BLaER1 (cell line): ENCODE measurements around the gene FBP1.

Experiments
- H3K27ac ChIP-seq: shearing (Covaris generic); formaldehyde crosslinking; 2 replicates; pipeline ENCODE4 v1.8.1; 2022
- H3K27me3 ChIP-seq: shearing (Covaris generic); formaldehyde crosslinking; 2 replicates; pipeline ENCODE4 v1.8.1; 2022
- H3K36me3 ChIP-seq: shearing (Covaris generic); formaldehyde crosslinking; 2 replicates; pipeline ENCODE4 v1.8.1; 2022
- H3K4me1 ChIP-seq: shearing (Covaris generic); formaldehyde crosslinking; 2 replicates; pipeline ENCODE4 v1.8.1; 2022
- H3K4me2 ChIP-seq: shearing (Covaris generic); formaldehyde crosslinking; 2 replicates; pipeline ENCODE4 v1.8.1; 2022
- H3K4me3 ChIP-seq: shearing (Covaris generic); formaldehyde crosslinking; 2 replicates; pipeline ENCODE4 v1.8.1; 2022
- H3K9ac ChIP-seq: shearing (Covaris generic); formaldehyde crosslinking; 2 replicates; pipeline ENCODE4 v1.8.1; 2022
- H3K9me3 ChIP-seq: shearing (Covaris generic); formaldehyde crosslinking; 2 replicates; pipeline ENCODE4 v1.8.1; 2022
- H4K20me1 ChIP-seq: shearing (Covaris generic); formaldehyde crosslinking; 2 replicates; pipeline ENCODE4 v1.8.1; 2022
- Cebpa-rat ChIP-seq: shearing (Covaris generic); IDR thresholded peaks from 2 replicates; pipeline ENCODE4 v1.8.1; 2022

FBP1 gene

DNA sequence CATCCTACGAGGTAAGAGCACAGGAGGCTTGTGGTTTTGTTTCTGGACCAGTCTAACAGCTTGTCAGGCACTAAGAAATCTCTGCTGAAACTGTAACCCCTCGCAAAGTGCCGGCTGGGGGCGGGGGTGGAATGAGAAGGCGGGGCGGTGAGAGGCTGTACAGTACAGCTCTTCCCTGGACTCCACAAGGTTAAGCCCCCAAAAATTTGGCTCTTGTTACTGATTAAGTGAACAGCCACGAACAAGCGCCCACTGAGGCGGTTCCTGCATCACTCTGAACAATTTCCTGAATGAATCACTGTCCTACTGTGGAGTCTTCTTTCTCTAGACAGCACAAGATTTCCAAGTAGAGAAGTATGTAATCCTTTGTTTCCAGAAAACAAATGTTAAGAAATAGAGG, 52.5 kb downstream of the FBP1 start:
- Histone ChIP-seq H4K20me1 (no peaks in the 10 kb centered on the region), H3K4me1 (peaks cover 19% of the 10 kb centered on the region), H3K9me3 (no peaks in the 10 kb centered on the region), H3K27ac (no peak overlapping the region), H3K9ac (no peak overlapping the region), H3K4me3 (no peak overlapping the region), H3K27me3 (no peaks in the 10 kb centered on the region), H3K36me3 (no peaks in the 10 kb centered on the region), H3K4me2 (peak overlapping the region; percentile 17; the same call in 1 of the 2 replicates)
- no peak for TF ChIP-seq Cebpa-rat

DNA sequence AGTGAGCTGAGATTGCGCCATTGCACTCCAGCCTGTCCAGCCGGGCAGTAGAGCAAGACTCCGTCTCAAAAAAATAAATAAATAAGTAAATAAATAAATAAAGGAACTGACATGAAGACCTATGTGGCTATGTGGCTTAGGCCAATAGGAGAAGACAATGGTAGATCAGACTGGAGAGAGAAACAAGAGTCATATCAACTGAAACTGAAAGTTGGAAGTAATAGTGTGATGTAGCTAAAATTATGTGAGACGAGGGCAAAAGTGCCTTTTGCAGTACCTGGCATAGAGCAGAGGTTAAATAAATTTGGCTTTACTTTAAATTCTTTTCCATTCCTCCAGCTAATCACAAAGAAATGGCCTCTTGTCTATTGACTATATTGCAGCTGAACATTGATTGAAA, 53.0 kb downstream of the FBP1 start:
- TF ChIP-seq Cebpa-rat = no peak
- Histone ChIP-seq H3K36me3 (no peaks in the 10 kb centered on the region), H3K27me3 (no peaks in the 10 kb centered on the region), H4K20me1 (no peaks in the 10 kb centered on the region), H3K4me2 (peak overlapping the region; percentile 17; the same call in 1 of the 2 replicates), H3K4me3 (no peak overlapping the region), H3K4me1 (peaks cover 19% of the 10 kb centered on the region), H3K9ac (no peak overlapping the region), H3K27ac (no peak overlapping the region), H3K9me3 (no peaks in the 10 kb centered on the region)

DNA sequence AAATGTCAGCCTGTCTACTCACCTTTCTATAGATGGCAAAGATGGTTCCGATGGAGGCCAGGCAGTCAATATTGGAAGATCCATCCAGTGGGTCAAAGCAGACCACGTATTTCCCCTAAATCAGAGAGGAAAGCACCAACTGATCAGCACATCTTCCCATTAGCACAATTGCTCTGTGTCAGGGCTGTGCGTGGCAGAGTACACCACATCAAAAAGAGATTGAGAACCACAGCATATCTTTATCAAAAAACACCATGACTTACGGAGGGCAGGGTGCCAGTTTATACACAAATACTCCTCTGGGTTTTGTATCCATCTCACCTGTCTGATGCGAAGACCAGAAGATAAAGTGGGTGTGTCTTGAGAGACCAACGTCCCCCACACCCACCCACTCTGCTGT, 54.8 kb downstream of the FBP1 start:
- no peak overlapping the region for H3K4me3 ChIP-seq
- TF ChIP-seq Cebpa-rat = no peak
- no peaks in the 10 kb centered on the region for H3K27me3 ChIP-seq
- peaks cover 19% of the 10 kb centered on the region for H3K4me1 ChIP-seq
- no peaks in the 10 kb centered on the region for H3K9me3 ChIP-seq
- no peak overlapping the region for H3K27ac ChIP-seq
- no peaks in the 10 kb centered on the region for H3K36me3 ChIP-seq
- 0 out of 2 replicates have a peak overlapping the region, but pooled peaks have one; percentile 1 for H3K4me2 ChIP-seq
- no peaks in the 10 kb centered on the region for H4K20me1 ChIP-seq
- no peak overlapping the region for H3K9ac ChIP-seq

DNA sequence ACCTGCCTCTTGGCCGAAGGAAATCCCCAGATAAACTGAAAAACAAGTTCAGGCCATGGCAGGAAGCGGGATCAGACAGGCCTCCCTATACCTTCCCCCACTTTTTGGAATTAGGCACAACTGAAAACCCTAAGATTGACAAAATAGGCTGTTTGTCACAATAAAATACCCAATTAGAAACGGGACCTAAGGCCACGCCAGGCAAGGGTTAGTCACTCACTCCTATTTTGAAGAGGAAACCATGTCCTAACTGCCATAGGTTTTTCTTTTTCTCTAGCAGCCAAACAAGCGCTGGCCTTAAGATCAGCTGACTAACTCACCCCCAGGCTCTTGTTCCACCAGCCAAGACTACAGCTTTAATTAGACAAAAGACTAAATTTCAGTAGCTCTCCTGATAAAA, 57.6 kb downstream of the FBP1 start:
- TF ChIP-seq Cebpa-rat = no peak
- Histone ChIP-seq H3K4me1 (peaks cover 18% of the 10 kb centered on the region), H3K4me3 (no peak overlapping the region), H3K27me3 (no peaks in the 10 kb centered on the region), H3K9ac (no peak overlapping the region), H3K9me3 (no peaks in the 10 kb centered on the region), H3K36me3 (no peaks in the 10 kb centered on the region), H3K4me2 (no peak overlapping the region), H3K27ac (no peak overlapping the region), H4K20me1 (no peaks in the 10 kb centered on the region)

DNA sequence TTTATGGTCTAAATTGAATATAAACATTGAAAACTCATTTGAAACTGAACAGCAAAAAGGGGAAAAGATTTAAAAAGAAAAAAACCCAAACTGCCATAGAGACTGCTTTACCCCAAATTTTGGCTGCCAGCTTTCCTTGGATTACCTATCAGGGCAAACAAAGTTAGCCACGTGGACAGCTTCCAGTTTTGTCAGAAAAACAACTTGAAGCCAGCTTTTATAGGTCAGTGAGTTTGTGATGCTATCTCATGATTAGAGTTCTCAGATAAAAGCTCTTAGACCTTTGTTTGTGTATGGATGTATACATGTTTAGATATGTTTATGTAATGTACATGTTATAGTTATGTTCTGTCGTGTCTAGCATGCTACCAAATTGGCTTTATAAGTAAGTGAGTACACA, 61.7 kb downstream of the FBP1 start:
- H3K9me3 ChIP-seq = no peaks in the 10 kb centered on the region
- no peak overlapping the region for H3K9ac ChIP-seq
- no peaks in the 10 kb centered on the region for H4K20me1 ChIP-seq
- TF ChIP-seq Cebpa-rat = no peak
- no peak overlapping the region for H3K4me2 ChIP-seq
- no peak overlapping the region for H3K4me3 ChIP-seq
- peaks cover 14% of the 10 kb centered on the region for H3K4me1 ChIP-seq
- H3K27ac ChIP-seq = no peak overlapping the region
- H3K36me3 ChIP-seq = no peaks in the 10 kb centered on the region
- H3K27me3 ChIP-seq = no peaks in the 10 kb centered on the region

DNA sequence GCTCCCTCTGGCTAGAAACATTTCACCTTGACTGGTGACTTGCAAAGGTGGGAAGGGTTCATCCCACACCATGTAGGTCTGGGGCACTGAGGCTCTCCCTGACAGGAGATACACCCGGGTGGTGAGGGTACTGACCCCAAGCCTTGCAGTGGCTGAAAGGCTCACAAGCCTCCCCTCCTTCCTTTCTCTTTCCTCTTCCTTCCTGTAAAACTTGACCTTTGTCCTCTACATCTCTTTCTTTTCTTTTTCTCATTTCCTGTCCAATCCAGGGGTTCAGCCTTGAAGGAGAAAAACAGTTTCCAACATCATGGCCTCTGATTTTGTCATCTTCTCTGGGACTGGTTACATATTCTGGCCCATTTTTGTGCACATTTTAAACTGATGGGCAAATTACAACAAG, 62.3 kb downstream of the FBP1 start:
- no peak overlapping the region for H3K27ac ChIP-seq
- H3K9ac ChIP-seq = no peak overlapping the region
- no peaks in the 10 kb centered on the region for H3K27me3 ChIP-seq
- no peaks in the 10 kb centered on the region for H3K9me3 ChIP-seq
- TF ChIP-seq Cebpa-rat = no peak
- H3K4me1 ChIP-seq = peaks cover 14% of the 10 kb centered on the region
- no peak overlapping the region for H3K4me2 ChIP-seq
- no peaks in the 10 kb centered on the region for H4K20me1 ChIP-seq
- H3K4me3 ChIP-seq = no peak overlapping the region
- H3K36me3 ChIP-seq = no peaks in the 10 kb centered on the region

DNA sequence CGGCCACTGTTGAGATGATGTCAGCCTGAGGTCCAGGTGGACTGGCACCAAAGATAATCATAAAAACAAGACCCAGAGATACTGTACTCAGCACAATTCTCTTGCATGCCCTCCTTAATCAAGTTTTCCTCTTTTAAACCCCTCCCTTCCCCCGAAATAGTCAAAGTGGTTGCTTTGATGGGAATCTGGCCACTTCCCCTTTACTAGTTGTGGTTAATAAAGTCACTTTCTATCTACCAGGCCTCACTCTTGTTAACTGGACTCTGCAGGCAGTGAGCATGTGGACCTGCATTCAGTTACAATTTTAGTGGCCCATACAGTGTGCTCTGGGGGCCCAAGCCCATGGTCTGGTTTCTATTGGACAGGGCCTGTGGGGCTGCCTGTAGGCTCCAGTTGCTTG, 63.2 kb downstream of the FBP1 start:
- H3K4me3 ChIP-seq = no peak overlapping the region
- H3K9me3 ChIP-seq = no peaks in the 10 kb centered on the region
- no peak overlapping the region for H3K27ac ChIP-seq
- peak overlapping the region; percentile 46 for H3K4me2 ChIP-seq
- H4K20me1 ChIP-seq = no peaks in the 10 kb centered on the region
- H3K36me3 ChIP-seq = no peaks in the 10 kb centered on the region
- peaks cover 14% of the 10 kb centered on the region for H3K4me1 ChIP-seq
- H3K27me3 ChIP-seq = no peaks in the 10 kb centered on the region
- no peak for TF ChIP-seq Cebpa-rat
- no peak overlapping the region for H3K9ac ChIP-seq

DNA sequence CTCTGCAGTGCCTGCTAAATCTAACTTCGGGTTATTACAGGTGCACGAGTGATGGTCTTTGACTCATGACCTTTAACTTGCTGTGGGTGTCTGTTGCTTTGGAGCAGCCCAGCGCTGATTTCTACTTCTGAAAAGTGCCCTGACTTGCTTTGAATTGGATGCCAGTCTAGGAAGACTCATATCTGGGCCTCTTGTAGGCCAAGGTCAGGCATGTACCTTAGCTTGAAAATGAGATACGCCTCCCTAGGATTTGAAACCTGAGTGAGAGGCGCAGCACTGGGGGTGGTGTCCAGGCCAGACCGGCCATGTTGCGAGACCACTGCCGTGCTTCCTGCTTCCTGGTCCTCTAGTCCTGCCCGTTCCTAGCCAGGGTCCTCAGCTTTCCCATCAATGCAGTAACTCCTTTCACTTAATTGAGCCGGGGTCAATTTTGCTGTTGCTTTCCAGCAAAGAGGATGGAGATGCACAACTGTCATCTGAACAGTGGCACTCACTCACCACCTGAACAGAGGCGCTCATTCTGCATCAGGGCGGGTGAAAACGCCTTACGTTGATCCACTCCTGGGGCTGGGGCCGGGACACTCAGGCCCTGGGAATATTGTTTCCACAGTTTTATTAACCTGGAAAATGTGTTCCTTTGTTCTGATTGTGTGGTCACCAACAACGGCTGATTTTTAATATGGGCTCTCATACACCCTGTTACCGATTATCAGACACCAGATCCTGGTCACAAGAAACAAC, 70.2 kb downstream of the FBP1 start:
- no peak overlapping the region for H3K4me2 ChIP-seq
- H3K4me3 ChIP-seq = no peak overlapping the region
- H3K27me3 ChIP-seq = no peaks in the 10 kb centered on the region
- H4K20me1 ChIP-seq = no peaks in the 10 kb centered on the region
- H3K4me1 ChIP-seq = no peaks in the 10 kb centered on the region
- no peak overlapping the region for H3K27ac ChIP-seq
- TF ChIP-seq Cebpa-rat = no peak
- no peaks in the 10 kb centered on the region for H3K36me3 ChIP-seq
- H3K9me3 ChIP-seq = no peaks in the 10 kb centered on the region
- no peak overlapping the region for H3K9ac ChIP-seq

DNA sequence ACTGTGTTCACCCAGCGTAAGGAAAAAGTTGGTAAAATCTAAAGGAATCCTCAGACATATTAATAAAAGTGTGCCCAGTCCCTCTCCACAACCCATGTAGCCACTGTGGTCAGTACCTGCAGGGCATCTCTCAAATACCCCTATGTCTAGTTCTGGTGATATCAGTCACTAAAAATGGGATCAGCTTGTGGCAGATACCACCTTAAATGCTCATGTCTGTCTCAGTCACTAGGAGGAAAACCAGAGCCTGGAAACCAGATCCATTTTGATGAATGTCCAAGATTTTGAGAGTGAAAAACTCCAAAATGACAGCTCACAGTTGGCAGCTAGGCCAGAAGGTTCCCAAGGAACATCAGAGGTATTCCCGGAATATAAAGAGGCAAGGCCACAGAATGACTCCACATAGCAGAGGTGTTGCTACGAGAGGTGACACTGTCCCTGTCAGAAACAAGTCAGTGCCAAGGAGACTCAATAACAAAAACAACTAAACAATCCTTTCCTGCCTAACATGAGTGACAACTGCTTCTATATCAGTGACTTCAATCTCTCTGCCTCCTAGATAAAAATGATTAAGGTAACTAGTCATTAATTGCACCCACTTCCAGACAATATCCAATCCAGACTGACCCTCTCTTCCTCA, 70.9 kb downstream of the FBP1 start:
- Histone ChIP-seq H3K9ac (no peak overlapping the region), H3K36me3 (no peaks in the 10 kb centered on the region), H3K4me1 (no peaks in the 10 kb centered on the region), H3K27me3 (no peaks in the 10 kb centered on the region), H3K4me2 (no peak overlapping the region), H3K4me3 (no peak overlapping the region), H4K20me1 (no peaks in the 10 kb centered on the region), H3K9me3 (no peaks in the 10 kb centered on the region), H3K27ac (no peak overlapping the region)
- TF ChIP-seq Cebpa-rat = no peak

DNA sequence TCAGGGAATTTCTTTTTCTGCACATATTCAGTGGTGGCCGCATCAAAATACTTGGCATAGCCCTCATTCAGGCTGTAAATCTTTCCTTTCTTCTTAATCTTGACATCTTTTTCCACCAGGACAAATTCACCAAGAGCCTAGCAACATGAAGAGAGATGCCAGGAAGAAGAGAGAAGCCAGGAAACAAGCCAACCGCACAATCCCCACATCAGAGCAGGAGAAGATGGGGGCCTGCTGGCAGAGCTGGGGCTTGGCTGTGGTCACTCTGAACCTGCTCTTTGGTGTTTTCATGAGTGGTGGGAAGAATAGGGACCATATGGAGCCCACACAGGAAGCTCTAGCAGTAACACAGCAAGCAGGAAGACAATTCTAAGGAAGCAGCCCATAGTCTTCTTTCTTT, 72.0 kb downstream of the FBP1 start:
- H3K9ac ChIP-seq = no peak overlapping the region
- H3K9me3 ChIP-seq = no peaks in the 10 kb centered on the region
- no peaks in the 10 kb centered on the region for H3K27me3 ChIP-seq
- H3K4me3 ChIP-seq = no peak overlapping the region
- no peak overlapping the region for H3K4me2 ChIP-seq
- no peaks in the 10 kb centered on the region for H3K4me1 ChIP-seq
- no peak for TF ChIP-seq Cebpa-rat
- H3K27ac ChIP-seq = no peak overlapping the region
- H4K20me1 ChIP-seq = no peaks in the 10 kb centered on the region
- no peaks in the 10 kb centered on the region for H3K36me3 ChIP-seq
